ENCODE data around the gene ERFE. TPM values are rescaled to one million over a fixed set of nuclear protein-coding genes. Genes with fewer than 3 reads are reported as not detected.

The ERFE gene
- total and polyA plus RNA-seq, 4 donors = 0.79 to 2.9 (median 2.1) TPM

GRCh38 chr2:238155051-238155760 is 3.6 kb upstream of the ERFE start:
- Histone ChIP-seq H3K9me3 (ENCODE audit: control insufficient read depth, insufficient read depth, low read length) (no peaks in the 10 kb centered on the region), H3K27me3 (ENCODE audit: control insufficient read depth, insufficient read depth, low read length) (peaks cover 20% of the 10 kb centered on the region), H3K4me1 (ENCODE audit: control insufficient read depth, insufficient read depth, low read length) (peaks cover 17% of the 10 kb centered on the region), H3K4me3 (ENCODE audit: low read depth, low read length) (no peak overlapping the region), H3K36me3 (ENCODE audit: control insufficient read depth, insufficient read depth, low read length) (no peaks in the 10 kb centered on the region), H3K27ac (ENCODE audit: low read depth, low read length) (no peak overlapping the region)
- no peak for DNase-seq (ENCODE audit: low read depth in 4 of 6, low spot score in 6 of 6)
- 84% methylated on average over 19 of the region's 19 CpGs for whole genome bisulfite sequencing (ENCODE audit: insufficient coverage)

- H3K27me3 ChIP-seq (ENCODE audit: control insufficient read depth, insufficient read depth, low read length) = peaks cover 26% of the 10 kb centered on the region
Observed at GRCh38 chr2:238155761-238156694, 2.7 kb upstream of the ERFE start.

GRCh38 chr2:238157506-238158017 is 1.2 kb upstream of the ERFE start:
- peaks cover 6% of the 10 kb centered on the region for H3K36me3 ChIP-seq (ENCODE audit: control insufficient read depth, insufficient read depth, low read length)
- H3K4me1 ChIP-seq (ENCODE audit: control insufficient read depth, insufficient read depth, low read length) = peaks cover 25% of the 10 kb centered on the region
- H3K9me3 ChIP-seq (ENCODE audit: control insufficient read depth, insufficient read depth, low read length) = no peaks in the 10 kb centered on the region
- no peak for DNase-seq (ENCODE audit: low read depth in 4 of 6, low spot score in 6 of 6)
- no peak overlapping the region for H3K4me3 ChIP-seq (ENCODE audit: low read depth, low read length)
- WGBS (ENCODE audit: insufficient coverage) = 61% methylated on average over 7 of the region's 14 CpGs
- H3K27me3 ChIP-seq (ENCODE audit: control insufficient read depth, insufficient read depth, low read length) = peaks cover 28% of the 10 kb centered on the region
- H3K27ac ChIP-seq (ENCODE audit: low read depth, low read length) = no peak overlapping the region

More at GRCh38 chr2:238155761-238156694, 2.7 kb upstream of the ERFE start:
- WGBS (ENCODE audit: insufficient coverage) = 80% methylated on average over 17 of the region's 18 CpGs
- no peak for DNase-seq (ENCODE audit: low read depth in 4 of 6, low spot score in 6 of 6)
- Histone ChIP-seq H3K36me3 (ENCODE audit: control insufficient read depth, insufficient read depth, low read length) (no peaks in the 10 kb centered on the region), H3K27ac (ENCODE audit: low read depth, low read length) (no peak overlapping the region), H3K4me1 (ENCODE audit: control insufficient read depth, insufficient read depth, low read length) (peaks cover 25% of the 10 kb centered on the region), H3K4me3 (ENCODE audit: low read depth, low read length) (no peak overlapping the region), H3K9me3 (ENCODE audit: control insufficient read depth, insufficient read depth, low read length) (no peaks in the 10 kb centered on the region)

DNA sequence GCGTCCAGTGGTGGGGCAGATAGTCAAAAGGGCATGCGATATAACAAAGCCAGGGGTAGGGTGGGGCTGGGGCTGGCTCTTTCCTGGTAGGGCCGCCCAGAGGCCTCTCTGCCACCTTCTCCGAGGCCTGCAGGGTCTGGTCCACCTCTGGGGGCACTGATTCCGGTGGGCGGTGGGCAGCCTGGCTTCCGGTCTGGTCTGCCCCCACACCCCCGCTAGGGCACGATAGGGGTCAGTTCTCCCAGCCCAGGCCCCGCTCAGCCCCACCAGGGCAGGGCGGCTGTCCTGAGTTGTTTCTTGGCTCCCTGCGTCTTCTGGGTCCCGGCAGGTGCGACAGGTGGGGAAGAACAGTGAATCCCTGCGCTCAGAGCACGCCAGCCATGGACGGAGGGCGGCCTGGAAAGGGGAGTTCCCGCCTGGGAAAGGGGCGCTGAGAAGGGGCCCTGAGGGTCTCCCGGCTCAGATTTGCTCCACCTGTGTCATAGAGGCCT is 707 bp upstream of the ERFE start:
- Histone ChIP-seq H3K27ac (ENCODE audit: low read depth, low read length) (no peak overlapping the region), H3K4me3 (ENCODE audit: low read depth, low read length) (no peak overlapping the region), H3K36me3 (ENCODE audit: control insufficient read depth, insufficient read depth, low read length) (peaks cover 7% of the 10 kb centered on the region), H3K4me1 (ENCODE audit: control insufficient read depth, insufficient read depth, low read length) (peaks cover 28% of the 10 kb centered on the region), H3K27me3 (ENCODE audit: control insufficient read depth, insufficient read depth, low read length) (peaks cover 33% of the 10 kb centered on the region), H3K9me3 (ENCODE audit: control insufficient read depth, insufficient read depth, low read length) (no peaks in the 10 kb centered on the region)
- 43% methylated on average over 21 of the region's 21 CpGs for whole genome bisulfite sequencing (ENCODE audit: insufficient coverage)
- DNase-seq (ENCODE audit: low read depth in 4 of 6, low spot score in 6 of 6) = no peak

DNA sequence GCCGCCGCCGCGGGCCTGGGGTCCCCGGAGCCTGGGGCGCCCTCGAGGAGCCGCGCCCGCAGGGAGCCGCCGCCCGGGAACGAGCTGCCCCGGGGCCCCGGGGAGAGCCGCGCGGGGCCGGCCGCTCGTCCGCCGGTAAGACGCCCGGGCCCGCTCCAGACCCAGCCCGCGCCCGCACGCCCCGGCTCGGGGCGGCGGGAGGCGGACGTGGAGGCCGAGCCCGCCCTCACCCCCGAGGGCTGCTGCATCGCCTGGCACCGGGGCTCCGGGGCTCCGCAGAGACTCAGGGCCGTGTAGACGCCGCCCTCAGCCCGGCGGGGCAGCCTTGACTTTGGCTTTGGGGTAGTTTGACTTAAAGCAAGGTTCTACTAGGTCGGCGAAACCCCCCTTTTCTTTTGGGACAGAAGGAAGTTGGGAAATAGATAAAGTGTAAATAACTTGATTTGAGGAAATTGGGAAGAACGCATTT is 335 bp downstream of the ERFE start:
- WGBS (ENCODE audit: insufficient coverage) = 2% methylated on average over 52 of the region's 52 CpGs
- Histone ChIP-seq H3K4me3 (ENCODE audit: low read depth, low read length) (no peak overlapping the region), H3K4me1 (ENCODE audit: control insufficient read depth, insufficient read depth, low read length) (peaks cover 33% of the 10 kb centered on the region), H3K27me3 (ENCODE audit: control insufficient read depth, insufficient read depth, low read length) (peaks cover 38% of the 10 kb centered on the region), H3K9me3 (ENCODE audit: control insufficient read depth, insufficient read depth, low read length) (no peaks in the 10 kb centered on the region), H3K27ac (ENCODE audit: low read depth, low read length) (no peak overlapping the region), H3K36me3 (ENCODE audit: control insufficient read depth, insufficient read depth, low read length) (peaks cover 7% of the 10 kb centered on the region)
- no peak for DNase-seq (ENCODE audit: low read depth in 4 of 6, low spot score in 6 of 6)

- no peak for DNase-seq (ENCODE audit: low read depth in 4 of 6, low spot score in 6 of 6)
- no peak overlapping the region for H3K4me3 ChIP-seq (ENCODE audit: low read depth, low read length)
- H3K27ac ChIP-seq (ENCODE audit: low read depth, low read length) = no peak overlapping the region
- H3K4me1 ChIP-seq (ENCODE audit: control insufficient read depth, insufficient read depth, low read length) = peaks cover 36% of the 10 kb centered on the region
- H3K27me3 ChIP-seq (ENCODE audit: control insufficient read depth, insufficient read depth, low read length) = peaks cover 42% of the 10 kb centered on the region
- H3K9me3 ChIP-seq (ENCODE audit: control insufficient read depth, insufficient read depth, low read length) = no peaks in the 10 kb centered on the region
- H3K36me3 ChIP-seq (ENCODE audit: control insufficient read depth, insufficient read depth, low read length) = peaks cover 7% of the 10 kb centered on the region
- 59% methylated on average over 9 of the region's 10 CpGs for WGBS (ENCODE audit: insufficient coverage)
Observed at GRCh38 chr2:238159661-238160205, 963 bp downstream of the ERFE start.

GRCh38 chr2:238160206-238161129 is 1.7 kb downstream of the ERFE start:
- Histone ChIP-seq H3K36me3 (ENCODE audit: control insufficient read depth, insufficient read depth, low read length) (peaks cover 11% of the 10 kb centered on the region), H3K9me3 (ENCODE audit: control insufficient read depth, insufficient read depth, low read length) (no peaks in the 10 kb centered on the region), H3K4me3 (ENCODE audit: low read depth, low read length) (no peak overlapping the region), H3K27me3 (ENCODE audit: control insufficient read depth, insufficient read depth, low read length) (peaks cover 45% of the 10 kb centered on the region), H3K27ac (ENCODE audit: low read depth, low read length) (no peak overlapping the region), H3K4me1 (ENCODE audit: control insufficient read depth, insufficient read depth, low read length) (peaks cover 36% of the 10 kb centered on the region)
- DNase-seq (ENCODE audit: low read depth in 4 of 6, low spot score in 6 of 6) = peak in 1 of 6 donors; percentile 42
- 64% methylated on average over 22 of the region's 23 CpGs for WGBS (ENCODE audit: insufficient coverage)

- WGBS (ENCODE audit: insufficient coverage) = 78% methylated on average over 19 of the region's 21 CpGs
- H3K4me1 ChIP-seq (ENCODE audit: control insufficient read depth, insufficient read depth, low read length) = peaks cover 36% of the 10 kb centered on the region
- H3K27ac ChIP-seq (ENCODE audit: low read depth, low read length) = no peak overlapping the region
- no peak for DNase-seq (ENCODE audit: low read depth in 4 of 6, low spot score in 6 of 6)
- no peak overlapping the region for H3K4me3 ChIP-seq (ENCODE audit: low read depth, low read length)
- H3K27me3 ChIP-seq (ENCODE audit: control insufficient read depth, insufficient read depth, low read length) = peaks cover 45% of the 10 kb centered on the region
- no peaks in the 10 kb centered on the region for H3K9me3 ChIP-seq (ENCODE audit: control insufficient read depth, insufficient read depth, low read length)
- peaks cover 18% of the 10 kb centered on the region for H3K36me3 ChIP-seq (ENCODE audit: control insufficient read depth, insufficient read depth, low read length)
Observed at GRCh38 chr2:238161291-238162051, 2.7 kb downstream of the ERFE start.

Data from spinal cord (tissue), 10 donors.